Stimulated activated CD4-positive, alpha-beta T cell treated with anti-CD3 and anti-CD28 coated beads, Interleukin-2, amount 100 ng/mL, for 24 hours (primary cell): ENCODE measurements around the gene RPS26.
"Not testable (repeated sequence)": the region's sequence is repeated elsewhere in the genome, so short reads cannot be mapped to it uniquely, and the experiment has no call there.

Source experiments
- DNase-seq, 2 donors: peaks; one replicate each; pipeline ENCODE4 v3.0.0-alpha.2; 2020

RPS26 gene

DNA sequence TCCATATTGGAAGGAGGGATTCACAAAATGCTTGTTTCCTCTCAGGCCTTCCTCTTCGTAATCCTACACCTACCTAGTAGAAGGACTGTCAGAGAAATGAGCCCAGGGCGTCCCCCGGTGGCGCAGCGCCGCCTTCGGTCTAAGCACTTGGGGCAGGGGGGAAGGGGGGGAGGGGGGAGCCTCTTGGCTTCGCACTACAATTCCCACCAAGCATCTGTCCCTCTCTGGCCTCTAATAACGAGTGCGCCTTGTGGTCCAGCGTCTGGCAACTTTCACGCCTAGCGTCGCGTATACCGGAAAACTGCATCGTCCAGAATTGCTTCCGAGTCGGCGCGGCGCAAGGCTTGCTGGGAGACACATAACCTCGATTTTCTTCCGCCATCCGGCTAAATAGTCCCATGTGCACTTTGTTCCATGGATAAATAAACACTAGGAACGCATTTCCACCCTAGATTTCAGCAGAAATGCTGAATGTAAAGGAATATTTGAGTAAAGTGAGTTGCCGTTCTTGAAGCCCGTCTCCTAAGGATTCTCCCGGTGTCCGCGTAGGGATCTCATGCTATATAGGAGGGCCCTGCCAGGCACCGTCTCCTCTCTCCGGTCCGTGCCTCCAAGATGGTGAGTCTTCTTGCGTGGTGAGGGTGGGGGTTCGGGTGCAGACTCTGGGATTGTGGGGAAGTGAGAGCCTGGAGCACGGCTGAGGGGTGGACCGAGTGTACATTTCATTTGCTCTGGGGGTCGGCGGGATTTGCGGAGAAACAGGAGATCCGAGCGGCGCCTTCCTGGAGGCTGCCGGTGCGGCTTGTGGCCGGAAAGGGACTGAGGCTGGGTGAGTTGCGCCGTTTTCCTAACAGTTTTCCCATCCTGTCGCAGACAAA lies at the start of gene RPS26:
TSS of gene RPS26 (plus strand) at position 367 of the 878 bp plus-strand sequence. CDS start at position 616, 249 bp downstream.
- peak; percentile 89 to 91 for DNase-seq

DNA sequence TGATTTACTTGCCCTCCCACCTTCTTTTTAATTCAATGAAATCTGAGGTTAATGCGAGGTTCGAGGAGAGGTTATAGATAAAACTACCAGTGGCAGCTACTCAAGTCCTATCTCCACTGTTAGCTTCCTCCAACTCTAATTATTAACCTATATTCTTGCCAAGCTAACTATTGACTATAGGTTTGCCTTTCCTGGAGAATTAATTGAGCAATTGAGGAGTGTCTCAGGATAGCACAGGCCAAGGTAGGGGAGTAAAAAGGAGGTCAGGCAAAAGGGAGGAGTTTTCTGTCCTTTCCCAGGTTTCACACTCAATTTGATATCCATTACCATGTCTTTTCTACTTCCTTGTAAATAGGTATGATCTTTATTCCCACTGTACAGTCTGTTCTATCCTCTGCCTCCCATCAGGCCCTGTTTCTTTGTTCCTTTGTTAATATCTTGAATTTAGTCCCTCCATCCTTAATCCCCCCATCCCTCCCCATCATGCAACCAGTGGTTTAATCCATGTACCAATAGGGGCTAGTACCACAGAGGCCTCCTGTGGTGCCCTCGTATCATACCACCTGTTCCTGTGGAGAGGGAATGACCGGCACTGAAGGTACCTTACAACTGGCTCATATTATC lies 48.4 kb upstream of the RPS26 start:
- DNase-seq = no peak

DNA sequence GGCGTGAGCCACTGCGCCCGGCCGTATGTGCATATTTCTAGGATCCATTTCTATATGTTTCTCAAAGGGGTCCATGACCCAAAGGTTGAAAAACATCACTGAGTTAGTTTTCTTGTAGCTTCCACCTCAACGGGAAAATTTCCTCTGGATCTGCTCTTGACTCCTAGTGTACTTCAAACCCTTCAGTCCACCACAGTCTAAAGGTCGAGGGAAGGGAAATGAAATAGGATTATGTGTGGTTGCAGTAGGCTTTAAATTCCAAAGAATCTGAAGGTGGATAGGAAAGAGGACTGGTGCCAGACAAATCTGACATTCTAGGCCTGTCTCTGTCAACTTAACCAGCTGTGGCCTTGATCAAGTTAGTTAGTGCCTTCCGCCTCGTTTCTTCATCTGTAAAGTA lies 46.4 kb upstream of the RPS26 start:
- DNase-seq = no peak

DNA sequence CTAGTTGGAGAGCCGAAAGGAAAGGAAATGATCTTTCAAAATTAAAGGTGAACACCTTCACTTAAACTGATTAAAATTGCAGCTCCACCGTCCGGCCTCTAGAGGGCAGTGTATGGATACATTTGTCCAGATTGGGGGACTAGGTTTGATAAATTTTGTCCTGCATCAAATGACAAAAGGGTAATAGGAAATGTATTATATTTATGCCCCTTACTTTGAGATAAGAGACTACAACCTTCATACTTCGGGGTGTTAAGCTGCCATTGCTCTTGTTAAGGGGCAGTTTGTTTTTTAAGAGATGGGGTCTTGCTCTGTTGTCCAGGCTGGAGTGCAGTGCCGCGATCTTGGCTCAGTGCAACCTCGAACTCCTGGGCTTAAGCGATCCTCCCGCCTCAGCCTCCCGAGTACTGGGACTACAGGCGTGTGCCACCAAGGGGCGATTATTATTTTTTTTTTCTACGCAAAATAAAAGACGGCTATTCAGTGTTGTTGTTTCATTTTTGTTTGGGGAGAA lies 45.5 kb upstream of the RPS26 start:
- DNase-seq = peak; percentile 55 to 71

DNA sequence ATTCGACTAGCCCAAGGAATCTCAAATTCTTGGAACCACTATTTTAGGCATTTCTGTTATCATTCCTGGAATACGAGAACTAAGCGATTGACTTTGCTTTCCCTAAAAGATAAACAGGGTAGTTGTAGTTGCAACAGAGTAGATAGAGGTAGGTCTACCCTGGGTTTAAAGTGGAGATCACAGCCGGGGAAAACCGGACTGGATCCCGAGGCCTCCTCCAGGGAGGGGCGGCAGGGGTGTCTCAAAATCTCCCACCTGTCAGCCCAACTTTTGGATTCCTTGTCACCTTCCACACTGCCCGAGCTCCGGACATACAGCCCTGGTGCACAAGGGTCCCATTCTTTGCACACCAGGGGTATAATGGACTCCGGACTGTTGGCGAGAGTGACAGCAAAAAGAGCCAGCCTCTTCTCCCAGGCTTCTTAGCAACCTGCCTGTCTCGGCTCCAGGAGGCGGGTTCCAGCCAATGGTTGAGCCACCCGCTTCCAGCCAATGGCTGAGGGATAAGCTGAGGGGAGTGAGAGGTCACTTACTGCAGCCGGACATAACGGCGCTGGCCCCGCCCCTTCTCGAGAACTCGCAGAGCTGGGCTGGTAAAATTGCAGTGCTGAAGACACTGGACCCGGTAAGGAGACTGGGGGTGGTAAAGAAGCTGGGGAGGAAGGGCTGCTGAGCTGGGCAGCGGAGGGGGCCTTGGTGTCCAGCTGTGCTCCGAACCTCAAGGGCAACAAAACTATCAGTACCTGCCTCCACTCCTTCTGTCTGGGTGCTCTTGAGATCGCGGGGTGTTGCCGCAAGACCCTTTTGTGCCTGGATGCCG lies 44.8 kb upstream of the RPS26 start, which contains the start of gene SUOX:
TSS of gene SUOX (plus strand) at position 562 of the 820 bp plus-strand sequence. CDS start 4,946 bp downstream, outside the sequence.
- DNase-seq = peak; percentile 20 to 51

DNA sequence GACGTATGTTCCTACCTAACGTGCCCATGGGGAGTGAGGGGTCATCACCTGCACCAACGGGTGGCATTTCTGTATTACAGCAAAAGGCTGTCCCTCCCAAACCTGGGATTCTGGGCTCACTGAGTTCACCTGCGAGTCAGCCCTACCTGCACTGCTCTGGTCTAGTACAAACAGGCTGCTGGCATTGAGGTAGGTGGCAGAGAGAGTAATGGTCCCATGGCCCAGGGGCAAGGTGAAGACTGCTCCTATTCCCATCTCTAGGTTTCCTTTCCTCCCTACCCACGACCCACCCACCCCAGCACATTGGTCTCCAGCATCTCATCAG lies 44.2 kb upstream of the RPS26 start:
- DNase-seq = no peak

DNA sequence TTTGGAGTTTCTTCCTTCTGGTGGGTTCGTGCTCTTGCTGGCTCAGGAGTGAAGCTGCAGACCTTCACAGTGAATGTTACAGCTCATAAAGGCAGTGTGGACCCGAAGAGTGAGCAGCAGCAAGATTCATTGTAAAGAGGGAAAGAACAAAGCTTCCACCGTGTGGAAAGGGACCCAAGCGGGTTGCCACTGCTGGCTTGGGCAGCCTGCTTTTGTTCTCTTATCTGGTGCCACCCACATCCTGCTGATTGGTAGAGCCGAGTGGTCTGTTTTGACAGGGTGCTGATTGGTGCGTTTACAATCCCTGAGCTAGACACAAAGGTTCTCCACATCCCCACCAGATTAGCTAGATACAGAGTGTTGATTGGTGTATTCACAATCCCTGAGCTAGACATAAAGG lies 42.2 kb upstream of the RPS26 start:
- DNase-seq = not testable (repeated sequence)

DNA sequence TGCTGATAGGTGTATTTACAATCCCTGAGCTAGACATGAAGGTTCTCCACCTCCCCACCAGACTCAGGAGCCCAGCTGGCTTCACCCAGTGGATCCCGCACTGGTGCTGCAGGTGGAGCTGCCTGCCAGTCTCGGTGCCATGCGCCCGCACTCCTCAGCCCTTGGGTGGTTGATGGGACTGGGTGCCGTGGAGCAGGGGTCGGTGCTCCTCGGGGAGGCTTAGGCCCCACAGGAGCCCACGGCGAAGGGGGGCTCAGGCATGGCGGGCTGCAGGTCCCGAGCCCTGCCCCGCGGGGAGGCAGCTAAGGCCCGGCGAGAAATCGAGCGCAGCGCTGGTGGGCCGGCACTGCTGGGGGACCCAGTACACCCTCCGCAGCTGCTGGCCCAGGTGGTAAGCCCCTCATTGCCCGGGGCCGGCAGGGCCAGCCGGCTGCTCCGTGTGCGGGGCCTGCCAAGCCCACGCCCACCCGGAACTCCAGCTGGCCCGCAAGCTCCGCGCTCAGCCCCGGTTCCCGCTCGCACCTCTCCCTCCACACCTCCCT lies 41.6 kb upstream of the RPS26 start:
- not testable (repeated sequence) for DNase-seq

DNA sequence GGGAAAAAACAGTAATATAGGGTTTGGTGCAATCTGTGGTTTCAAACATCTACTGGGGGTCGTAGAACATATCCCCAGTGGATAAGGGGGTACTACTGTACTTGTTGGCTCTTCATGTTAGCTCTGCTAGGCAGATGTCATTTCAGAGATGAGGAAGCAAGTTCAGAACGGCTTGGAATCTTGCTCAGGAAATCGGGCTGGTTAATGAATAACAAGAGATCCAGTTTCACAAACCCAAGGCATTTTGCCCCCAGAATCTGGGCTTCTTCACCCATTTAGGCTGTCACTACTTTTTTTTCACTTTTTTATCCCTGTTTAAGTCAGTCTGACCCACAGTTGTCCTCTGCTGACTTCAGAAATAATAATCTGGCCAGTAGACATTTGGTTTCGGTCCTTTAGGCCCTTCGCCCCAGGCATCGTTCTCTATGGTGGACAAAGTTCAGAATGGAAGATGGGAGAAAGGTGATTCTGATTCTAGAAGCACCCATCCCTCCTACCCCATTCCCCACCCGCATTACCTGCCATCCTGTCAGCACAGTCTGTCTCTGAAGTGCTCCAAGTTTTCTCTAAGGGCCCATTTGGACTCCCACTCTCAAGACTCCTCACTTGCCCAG lies 40.1 kb upstream of the RPS26 start:
- no peak for DNase-seq

DNA sequence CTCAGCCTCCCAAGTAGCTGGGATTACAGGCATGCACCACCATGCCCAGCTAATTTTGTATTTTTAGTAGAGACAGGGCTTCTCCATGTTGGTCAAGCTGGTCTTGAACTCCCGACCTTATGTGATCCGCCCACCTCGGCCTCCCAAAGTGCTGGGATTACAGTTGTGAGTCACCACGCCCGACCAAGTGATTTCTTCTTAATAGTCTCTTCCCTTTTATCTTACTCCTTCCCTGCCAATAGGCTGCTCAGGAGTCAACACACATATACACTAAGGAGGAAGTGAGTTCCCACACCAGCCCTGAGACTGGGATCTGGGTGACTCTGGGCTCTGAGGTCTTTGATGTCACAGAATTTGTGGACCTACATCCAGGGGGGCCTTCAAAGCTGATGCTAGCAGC lies 38.3 kb upstream of the RPS26 start:
- not testable (repeated sequence) for DNase-seq

DNA sequence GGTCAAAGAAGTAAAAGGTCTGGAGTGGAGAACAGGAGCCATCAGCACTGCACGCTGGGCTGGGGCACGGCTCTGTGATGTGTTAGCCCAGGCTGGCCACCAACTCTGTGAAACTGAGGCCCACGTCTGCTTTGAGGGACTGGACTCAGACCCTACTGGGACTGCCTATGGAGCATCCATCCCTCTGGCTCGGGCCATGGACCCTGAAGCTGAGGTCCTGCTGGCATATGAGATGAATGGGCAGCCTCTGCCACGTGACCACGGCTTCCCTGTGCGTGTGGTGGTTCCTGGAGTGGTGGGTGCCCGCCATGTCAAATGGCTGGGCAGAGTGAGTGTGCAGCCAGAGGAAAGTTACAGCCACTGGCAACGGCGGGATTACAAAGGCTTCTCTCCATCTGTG lies 37.5 kb upstream of the RPS26 start:
- no peak for DNase-seq

DNA sequence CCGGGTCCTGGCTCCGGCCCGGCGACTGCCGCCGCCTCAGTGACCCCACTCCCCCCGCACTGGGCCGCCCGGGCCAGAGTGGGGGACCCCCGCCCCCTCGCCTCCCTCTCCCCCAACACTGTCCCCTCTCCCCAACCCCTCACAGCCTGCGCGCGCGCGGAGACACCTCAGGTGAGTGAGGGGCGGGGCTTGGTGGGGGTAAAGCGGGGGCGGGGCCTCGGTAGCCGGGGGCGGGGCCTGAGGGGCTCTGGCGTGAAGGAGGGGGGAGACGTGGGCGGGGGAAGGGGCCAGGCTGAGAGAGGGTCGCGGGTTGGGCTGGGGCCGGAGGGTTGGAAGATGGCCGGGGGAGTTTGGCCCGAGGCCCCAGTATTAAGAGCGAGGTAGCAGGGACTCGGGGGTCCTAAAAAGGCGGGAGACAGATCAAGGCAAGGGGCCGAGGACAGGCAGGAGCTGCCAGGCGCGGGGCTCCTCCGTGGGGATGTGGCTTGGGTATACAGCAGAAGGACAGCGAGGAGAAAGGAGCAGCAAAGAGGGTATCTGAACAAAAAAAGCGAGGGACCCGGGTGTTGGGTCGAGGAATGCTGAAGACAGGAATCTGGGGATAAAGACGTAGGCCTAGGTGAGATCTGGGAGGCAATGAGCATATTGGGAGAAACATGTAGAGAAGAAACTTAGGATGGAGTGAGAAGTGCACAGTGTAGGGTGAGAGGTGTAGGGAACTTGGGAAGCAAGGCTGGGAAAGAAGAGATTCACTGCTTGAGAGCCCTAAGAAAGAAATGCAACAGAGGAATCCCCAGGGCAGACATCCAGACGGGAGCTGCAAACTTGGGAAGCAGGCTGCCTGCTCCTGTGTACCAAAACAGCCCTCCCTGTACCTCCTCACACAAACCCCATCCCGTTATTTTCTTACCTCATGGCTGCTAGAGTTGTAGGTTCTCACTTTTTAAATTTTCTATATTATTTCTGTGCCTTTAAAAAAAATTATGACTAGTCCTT lies 33.9 kb upstream of the RPS26 start:
- DNase-seq = peak; percentile 75 to 76

DNA sequence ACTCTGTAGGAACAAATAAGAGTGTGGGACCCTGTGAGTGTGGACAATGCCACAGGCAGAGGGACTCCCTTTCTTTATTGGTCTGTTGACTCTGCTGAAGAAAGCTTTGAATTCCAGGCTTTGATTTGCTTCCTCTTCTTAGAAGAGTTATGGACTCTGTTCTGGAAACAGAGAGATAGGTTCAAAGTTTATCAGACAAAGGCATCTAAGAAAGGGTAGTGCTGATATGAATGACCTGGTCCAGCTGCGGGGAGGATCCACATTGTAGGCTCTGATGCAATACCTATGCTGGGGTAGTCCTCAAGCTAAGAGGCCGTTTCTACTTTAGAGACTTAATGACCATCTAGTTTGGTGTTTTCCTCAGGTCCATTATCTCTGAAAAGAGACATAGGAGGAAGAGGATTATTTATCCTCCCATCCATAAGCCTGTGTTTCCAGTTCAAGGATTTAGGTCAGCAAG lies 31.6 kb upstream of the RPS26 start:
- no peak for DNase-seq

DNA sequence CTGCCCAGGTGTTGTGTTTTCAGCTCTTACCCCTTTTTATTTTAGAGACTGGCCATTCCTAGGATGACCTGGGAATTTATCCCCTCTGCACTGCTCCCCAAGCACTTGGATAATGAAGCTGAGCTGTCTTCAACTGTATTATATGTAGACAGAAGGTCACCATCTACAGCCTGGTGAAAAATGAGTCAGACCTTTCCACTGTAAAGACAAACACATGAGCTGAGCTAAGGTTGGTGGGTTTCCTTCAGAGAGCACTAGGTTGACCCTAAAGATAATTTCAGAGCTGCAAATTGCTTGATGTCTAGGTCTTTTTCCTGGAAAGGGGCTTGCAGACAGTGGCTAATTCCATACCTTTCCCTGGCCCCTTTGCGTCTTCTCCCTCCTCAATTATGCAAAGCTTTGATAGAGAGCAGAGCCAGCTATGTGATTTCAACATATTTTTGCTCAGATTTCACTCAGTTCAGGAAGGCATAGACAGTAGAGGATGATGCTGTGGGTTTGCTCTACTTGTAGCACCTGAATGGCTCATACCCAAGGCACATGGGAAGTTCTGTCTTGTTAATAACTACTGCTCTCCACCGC lies 30.1 kb upstream of the RPS26 start:
- DNase-seq = no peak

DNA sequence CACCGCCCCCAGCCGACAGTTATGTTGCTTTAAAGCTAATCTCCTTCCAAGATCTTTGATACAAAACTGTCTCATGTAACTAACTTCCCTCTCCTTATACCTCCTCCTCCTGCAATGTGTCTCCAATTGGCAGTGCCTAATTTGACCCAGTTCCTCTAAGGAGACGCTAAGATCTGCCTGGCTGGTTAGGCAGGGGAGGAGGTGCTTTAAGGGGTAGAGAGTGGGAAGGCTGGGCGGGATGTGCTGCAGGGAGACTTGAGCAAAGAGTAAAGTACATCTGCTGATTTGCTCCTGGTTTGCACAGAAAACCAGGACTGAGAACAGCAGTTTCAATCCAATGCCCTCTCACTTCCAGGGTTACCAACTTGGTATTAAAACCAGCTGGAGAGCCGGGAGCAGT lies 28.2 kb upstream of the RPS26 start:
- no peak for DNase-seq

DNA sequence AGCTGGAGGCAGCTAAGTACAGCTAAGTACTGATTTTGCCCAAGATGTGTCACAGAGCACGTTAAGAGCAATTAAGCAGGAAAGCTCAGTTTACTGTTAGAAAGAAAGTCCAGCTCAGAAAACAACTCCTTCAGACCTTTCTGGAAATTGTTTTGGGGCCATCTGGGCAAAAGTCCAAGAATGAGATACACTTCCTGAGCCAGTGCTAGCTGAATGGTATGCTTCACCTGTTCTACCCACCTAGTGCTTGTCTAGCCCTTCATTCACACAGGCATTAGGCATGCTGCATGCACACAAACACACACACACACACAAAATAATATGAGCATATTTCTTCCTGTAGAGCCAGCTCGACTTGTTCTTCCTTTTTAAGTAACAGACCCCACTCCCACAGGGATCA lies 27.5 kb upstream of the RPS26 start:
- no peak for DNase-seq

DNA sequence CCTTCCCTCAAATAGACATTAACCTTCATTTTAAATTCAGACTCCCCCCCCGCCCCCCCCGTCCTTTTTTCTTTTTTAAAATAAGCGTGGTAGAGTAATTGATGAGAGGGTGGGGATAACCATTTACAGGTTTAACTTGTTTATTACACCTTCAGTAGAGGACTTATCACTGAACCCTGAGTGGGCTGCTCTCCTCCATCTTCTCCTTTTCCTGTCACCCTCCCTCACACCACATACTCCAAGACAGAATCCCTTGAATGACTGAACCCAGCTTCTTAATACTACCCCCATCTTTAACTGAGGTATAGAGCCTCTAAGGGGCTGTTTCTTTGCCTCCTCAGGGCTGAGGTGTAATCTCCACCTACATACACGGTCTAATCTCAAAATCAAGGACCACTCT lies 24.5 kb upstream of the RPS26 start:
- DNase-seq = no peak

DNA sequence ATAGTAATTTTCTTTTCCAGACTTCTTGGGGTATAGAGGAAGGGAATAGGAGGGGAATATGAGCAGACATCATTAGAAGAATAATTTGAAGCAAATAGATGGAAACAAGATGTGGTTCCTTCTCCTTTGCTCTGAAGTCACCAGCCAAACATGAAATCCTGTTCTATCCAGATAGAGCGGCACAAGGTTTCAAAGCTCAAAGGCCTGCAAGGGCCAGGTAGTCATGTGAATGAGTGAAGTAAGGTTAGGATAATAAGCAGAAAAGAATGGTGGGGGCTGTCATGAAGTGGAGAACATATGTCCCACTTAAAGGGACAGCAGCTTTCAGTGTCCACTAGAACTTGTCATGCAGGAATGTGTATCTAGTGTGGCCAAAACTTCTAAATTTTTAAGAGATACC lies 23.4 kb upstream of the RPS26 start:
- no peak for DNase-seq

DNA sequence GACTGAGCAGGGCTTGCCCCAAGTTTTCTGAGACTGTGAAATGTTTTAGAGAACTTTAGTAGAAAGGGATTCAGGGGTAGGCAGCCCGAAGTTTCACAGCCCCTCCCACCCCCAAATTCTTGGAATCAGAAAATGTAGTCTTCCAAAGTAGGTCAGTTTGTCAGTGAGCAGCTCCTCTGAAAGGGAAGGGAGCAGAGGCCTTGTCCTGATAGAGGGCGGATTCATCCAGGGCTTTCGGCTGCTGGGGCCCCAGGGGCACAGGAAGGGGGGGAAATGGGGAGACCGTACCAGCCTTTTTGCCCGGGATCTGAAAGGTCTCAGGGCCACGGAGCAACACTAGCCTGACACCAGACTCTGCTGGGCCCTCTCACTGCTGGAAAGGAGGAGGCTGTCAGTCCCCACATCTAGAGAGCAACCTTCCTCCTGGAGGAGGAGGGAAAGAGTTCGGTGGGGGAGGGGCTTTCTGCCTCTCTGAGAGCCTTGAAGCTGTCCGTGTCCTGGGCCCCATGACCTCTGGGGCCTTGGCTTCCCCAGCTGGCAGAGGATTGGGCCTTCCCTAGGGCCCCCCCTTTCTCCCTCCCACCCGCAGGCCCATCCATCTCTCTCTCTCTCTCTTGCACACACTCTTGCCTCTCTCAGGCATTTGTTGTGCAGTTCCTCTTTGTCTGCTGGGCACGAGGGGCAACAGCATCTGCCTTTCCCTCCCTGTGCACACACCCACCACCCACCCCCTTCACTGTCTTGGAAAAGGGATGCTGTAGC lies 21.1 kb upstream of the RPS26 start, which contains the start of gene IKZF4:
TSS of gene IKZF4 (plus strand) at position 621 of the 762 bp plus-strand sequence. CDS start 451 bp downstream, outside the sequence.
- DNase-seq = peak; percentile 31 to 44
